HG02852 (cell line): ENCODE measurements around the gene CYP4Z1.
"Not testable (repeated sequence)": the region's sequence is repeated elsewhere in the genome, so short reads cannot be mapped to it uniquely, and the experiment has no call there.

Experiments used
- ATAC-seq: cut with Tn5 transposase; IDR thresholded peaks from one replicate; pipeline ENCODE4 v1.9.1; 2021; ENCODE audit warnings: mild to moderate bottlenecking, moderate library complexity; ENCODE audit not compliant: unreplicated experiment

The CYP4Z1 gene

GRCh38 chr1:47067097-47067594 lies at the start of gene CYP4Z1:
CYP4Z1 (plus strand) TSS chr1:47067231; CDS start chr1:47067491, 260 bp downstream.
- ATAC-seq, result no peak

- no peak for ATAC-seq
These were observed 46.0 kb upstream of the CYP4Z1 start for GRCh38 chr1:47021070-47021469.

- ATAC-seq, result no peak
These were observed 43.5 kb upstream of the CYP4Z1 start, which contains the start of gene CYP4X1 for GRCh38 chr1:47023268-47024140. CYP4X1 (plus strand) TSS chr1:47023669; CDS start chr1:47023818, 149 bp downstream.

GRCh38 chr1:47024141-47024801 lies 42.8 kb upstream of the CYP4Z1 start:
- no peak for ATAC-seq

- ATAC-seq, result no peak
These were observed 36.7 kb upstream of the CYP4Z1 start for GRCh38 chr1:47030170-47030805.

GRCh38 chr1:47031059-47031458 lies 36.0 kb upstream of the CYP4Z1 start:
- no peak for ATAC-seq

GRCh38 chr1:47031585-47031984 lies 35.4 kb upstream of the CYP4Z1 start:
- no peak for ATAC-seq

GRCh38 chr1:47036764-47037163 lies 30.3 kb upstream of the CYP4Z1 start:
- ATAC-seq, result no peak

- no peak for ATAC-seq
These were observed 7.7 kb upstream of the CYP4Z1 start for GRCh38 chr1:47059376-47059775.

- ATAC-seq, result not testable (repeated sequence)
These were observed 2.0 kb downstream of the CYP4Z1 start for GRCh38 chr1:47069080-47069479.

GRCh38 chr1:47069509-47069908 lies 2.5 kb downstream of the CYP4Z1 start:
- ATAC-seq, result not testable (repeated sequence)

- ATAC-seq, result not testable (repeated sequence)
These were observed 22.3 kb downstream of the CYP4Z1 start for GRCh38 chr1:47089356-47089755.

GRCh38 chr1:47091476-47091875 lies 24.4 kb downstream of the CYP4Z1 start:
- not testable (repeated sequence) for ATAC-seq

GRCh38 chr1:47104816-47105215 lies 37.8 kb downstream of the CYP4Z1 start:
- ATAC-seq, result no peak

GRCh38 chr1:47106792-47107191 lies 39.8 kb downstream of the CYP4Z1 start:
- no peak for ATAC-seq

- not testable (repeated sequence) for ATAC-seq
These were observed 41.0 kb downstream of the CYP4Z1 start for GRCh38 chr1:47107851-47108574.

GRCh38 chr1:47109482-47109881 lies 42.5 kb downstream of the CYP4Z1 start:
- ATAC-seq, result not testable (repeated sequence)

GRCh38 chr1:47113178-47113577 lies 46.1 kb downstream of the CYP4Z1 start:
- ATAC-seq, result no peak

- not testable (repeated sequence) for ATAC-seq
These were observed 54.0 kb downstream of the CYP4Z1 start for GRCh38 chr1:47121039-47121438.

GRCh38 chr1:47124834-47125233 lies 57.8 kb downstream of the CYP4Z1 start:
- ATAC-seq, result not testable (repeated sequence)

GRCh38 chr1:47126997-47127396 lies 60.0 kb downstream of the CYP4Z1 start:
- not testable (repeated sequence) for ATAC-seq
